Hepatocyte (in vitro differentiated cells): ENCODE data around the gene SOS2. TPM values are rescaled to one million over a fixed set of nuclear protein-coding genes. Genes with fewer than 3 reads are reported as not detected.

ENCODE experiments used
- DNase-seq: peaks from one replicate; pipeline ENCODE4 v3.0.0-alpha.2; 2016; ENCODE audit warnings: low spot score
- H2AFZ ChIP-seq: fragments of 200-600 bp; sonication (generic); 2 replicates; pipeline ENCODE4 v1.6.0; 2016; ENCODE audit warnings: antibody characterized with exemption, mild to moderate bottlenecking
- H3K27ac ChIP-seq: fragments of 200-600 bp; sonication (generic); 2 replicates; pipeline ENCODE4 v1.5.1; 2016; ENCODE audit warnings: mild to moderate bottlenecking
- H3K27me3 ChIP-seq: fragments of 200-600 bp; sonication (generic); 2 replicates; pipeline ENCODE4 v1.6.1; 2016
- H3K36me3 ChIP-seq: fragments of 200-600 bp; sonication (generic); replicated peaks from 2 replicates; pipeline ENCODE4 v1.5.1; 2016; ENCODE audit warnings: low read depth; ENCODE audit not compliant: insufficient read depth
- H3K4me1 ChIP-seq: fragments of 200-600 bp; sonication (generic); 2 replicates; pipeline ENCODE4 v1.5.1; 2016; ENCODE audit warnings: mild to moderate bottlenecking, moderate library complexity; ENCODE audit not compliant: insufficient read depth
- H3K4me2 ChIP-seq: fragments of 200-600 bp; sonication (generic); 2 replicates; pipeline ENCODE4 v1.6.0; 2016
- H3K4me3 ChIP-seq: fragments of 200-600 bp; sonication (generic); 2 replicates; pipeline ENCODE4 v1.5.1; 2016; ENCODE audit warnings: mild to moderate bottlenecking
- H3K79me2 ChIP-seq: fragments of 200-600 bp; sonication (generic); 2 replicates; pipeline ENCODE4 v1.6.0; 2017; ENCODE audit warnings: mild to moderate bottlenecking
- H3K9me2 ChIP-seq: fragments of 200-600 bp; sonication (generic); replicated peaks from 2 replicates; pipeline ENCODE4 v1.6.0; 2017; ENCODE audit warnings: mild to moderate bottlenecking; ENCODE audit not compliant: insufficient read depth
- H3K9me3 ChIP-seq: fragments of 200-600 bp; sonication (generic); 2 replicates; pipeline ENCODE4 v1.5.1; 2016; ENCODE audit warnings: low read depth, mild to moderate bottlenecking
- H4K20me1 ChIP-seq: fragments of 200-600 bp; sonication (generic); 2 replicates; pipeline ENCODE4 v1.6.0; 2016; ENCODE audit warnings: mild to moderate bottlenecking; ENCODE audit not compliant: insufficient read depth, poor library complexity, severe bottlenecking
- EZH2 ChIP-seq: fragments of 200-600 bp; sonication (generic); IDR thresholded peaks from 2 replicates; pipeline ENCODE4 v1.6.1; 2016; ENCODE audit warnings: antibody characterized with exemption, mild to moderate bottlenecking, borderline replicate concordance
- EZH2phosphoT487 ChIP-seq: fragments of 200-600 bp; sonication (generic); IDR thresholded peaks from one replicate; pipeline ENCODE4 v1.6.1; 2018; ENCODE audit warnings: antibody characterized with exemption, mild to moderate bottlenecking, low read depth, moderate library complexity; ENCODE audit not compliant: unreplicated experiment, severe bottlenecking
- WGBS: methylation state at CpG from one replicate; pipeline ENCODE4 v1.1.6; 2016; ENCODE audit warnings: low lambda C conversion rate; ENCODE audit errors: missing lambda C conversion rate; 5-methylcytosine and 5-hydroxymethylcytosine counted together
- polyA plus RNA-seq: library from polyadenylated mRNA; unstranded; fragments of >200 nt; fragmentation: Nextera tagmentation; extraction: Ambion mirVana; gene quantifications from 2 replicates; pipeline ENCODE4 v1.2.1, GENCODE V29; 2016
- total RNA-seq: library from RNA; depleted of rRNA; stranded (reverse); fragments of >200 nt; gene quantifications from 2 replicates; pipeline ENCODE4 v1.2.3, GENCODE V29; 2014
- TF ChIP-seq, protein P1 (sequence below): fragments of 200-600 bp; sonication (generic); IDR thresholded peaks from 2 replicates; pipeline ENCODE4 v1.5.1; 2016; ENCODE audit warnings: antibody characterized with exemption, mild to moderate bottlenecking; ENCODE audit not compliant: poor library complexity

Gene SOS2
- total and polyA plus RNA-seq, 2 experiments from 2014 or later = 12.9 to 28.7 TPM

DNA sequence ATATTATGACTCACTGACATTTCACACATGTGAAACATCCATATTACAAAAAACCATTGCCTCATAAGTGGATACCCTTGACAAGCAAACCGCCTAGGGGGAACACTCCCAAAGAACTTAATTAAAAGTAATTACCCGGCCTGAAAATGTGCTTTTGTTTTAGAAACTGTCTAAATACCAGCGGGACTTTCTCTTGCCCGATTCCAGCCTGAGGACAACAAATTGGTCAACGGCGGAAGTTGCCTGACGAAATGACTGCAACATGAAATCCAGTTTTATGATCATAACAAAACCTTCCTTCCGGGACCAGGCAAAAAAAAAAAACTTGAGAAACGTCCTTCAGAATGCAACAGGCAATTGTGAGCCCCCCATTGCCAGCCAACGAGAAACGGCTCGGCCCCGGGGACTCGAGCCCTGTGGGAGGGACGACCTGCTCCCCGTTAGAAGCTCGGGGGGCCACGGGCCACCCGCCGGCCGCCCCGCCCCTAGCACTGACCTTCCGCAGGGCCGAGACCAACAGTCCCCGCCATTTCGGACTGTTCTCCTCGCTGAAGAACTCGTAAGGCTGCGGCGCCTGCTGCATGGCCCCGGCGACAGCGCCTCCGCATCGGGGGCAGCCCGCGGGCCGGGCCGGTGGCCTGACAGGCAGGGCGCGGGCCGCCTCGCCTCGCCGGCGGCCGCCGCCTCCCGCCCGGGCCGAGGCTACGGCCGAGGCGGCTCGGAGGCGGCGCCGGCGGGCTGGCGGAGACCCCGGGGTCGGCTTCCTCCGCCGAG is 490 bp downstream of the SOS2 start:
- under 1% methylated on average over 37 of the region's 64 CpGs for WGBS
- Histone ChIP-seq H2AFZ (peak overlapping the region; percentile 76), H3K79me2 (peaks cover 48% of the 10 kb centered on the region)

DNA sequence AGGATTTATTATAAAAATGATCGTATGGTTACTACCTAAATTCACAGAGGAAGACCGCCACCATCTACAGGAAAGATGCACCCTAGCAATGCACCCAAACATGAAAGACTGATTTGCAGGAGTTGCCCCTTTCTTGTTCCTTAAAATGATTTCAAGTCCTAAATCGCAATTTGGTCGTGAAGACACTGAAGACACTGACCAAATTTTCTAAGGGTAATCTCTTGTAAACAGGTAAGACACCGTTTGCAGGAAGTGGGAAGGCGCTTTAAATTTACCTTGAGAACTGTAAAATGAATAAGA is 1.0 kb downstream of the SOS2 start:
- peaks cover 35% of the 10 kb centered on the region for H4K20me1 ChIP-seq
- no peaks in the 10 kb centered on the region for H3K9me2 ChIP-seq
- H3K36me3 ChIP-seq = no peaks in the 10 kb centered on the region
- H2AFZ ChIP-seq = no peak overlapping the region
- no peak for TF ChIP-seq EZH2
- no peak for TF ChIP-seq EZH2phosphoT487
- TF ChIP-seq, protein P1, sequence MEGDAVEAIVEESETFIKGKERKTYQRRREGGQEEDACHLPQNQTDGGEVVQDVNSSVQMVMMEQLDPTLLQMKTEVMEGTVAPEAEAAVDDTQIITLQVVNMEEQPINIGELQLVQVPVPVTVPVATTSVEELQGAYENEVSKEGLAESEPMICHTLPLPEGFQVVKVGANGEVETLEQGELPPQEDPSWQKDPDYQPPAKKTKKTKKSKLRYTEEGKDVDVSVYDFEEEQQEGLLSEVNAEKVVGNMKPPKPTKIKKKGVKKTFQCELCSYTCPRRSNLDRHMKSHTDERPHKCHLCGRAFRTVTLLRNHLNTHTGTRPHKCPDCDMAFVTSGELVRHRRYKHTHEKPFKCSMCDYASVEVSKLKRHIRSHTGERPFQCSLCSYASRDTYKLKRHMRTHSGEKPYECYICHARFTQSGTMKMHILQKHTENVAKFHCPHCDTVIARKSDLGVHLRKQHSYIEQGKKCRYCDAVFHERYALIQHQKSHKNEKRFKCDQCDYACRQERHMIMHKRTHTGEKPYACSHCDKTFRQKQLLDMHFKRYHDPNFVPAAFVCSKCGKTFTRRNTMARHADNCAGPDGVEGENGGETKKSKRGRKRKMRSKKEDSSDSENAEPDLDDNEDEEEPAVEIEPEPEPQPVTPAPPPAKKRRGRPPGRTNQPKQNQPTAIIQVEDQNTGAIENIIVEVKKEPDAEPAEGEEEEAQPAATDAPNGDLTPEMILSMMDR = no peak
- peak overlapping the region; percentile 94 for H3K27ac ChIP-seq
- peaks cover 53% of the 10 kb centered on the region for H3K79me2 ChIP-seq
- no peaks in the 10 kb centered on the region for H3K9me3 ChIP-seq
- peaks cover 25% of the 10 kb centered on the region for H3K4me1 ChIP-seq
- DNase-seq = no peak
- H3K4me2 ChIP-seq = peak overlapping the region; percentile 84
- H3K4me3 ChIP-seq = peak overlapping the region; percentile 69
- no peaks in the 10 kb centered on the region for H3K27me3 ChIP-seq
- WGBS = 11% methylated on average over 6 of the region's 6 CpGs

More for the DNA sequence above, 490 bp downstream of the SOS2 start:
- H3K36me3 ChIP-seq = no peaks in the 10 kb centered on the region
- peak overlapping the region; percentile 69 for H3K4me3 ChIP-seq
- peaks cover 19% of the 10 kb centered on the region for H3K4me1 ChIP-seq
- H3K27me3 ChIP-seq = no peaks in the 10 kb centered on the region
- no peaks in the 10 kb centered on the region for H3K9me3 ChIP-seq
- peaks cover 31% of the 10 kb centered on the region for H4K20me1 ChIP-seq
- peak; percentile 69 for DNase-seq
- peak overlapping the region; percentile 84 for H3K4me2 ChIP-seq
- TF ChIP-seq EZH2phosphoT487 (no peak), EZH2 (no peak)
- TF ChIP-seq, protein P1 = no peak
- H3K27ac ChIP-seq = peak overlapping the region; percentile 94
- H3K9me2 ChIP-seq = no peaks in the 10 kb centered on the region

DNA sequence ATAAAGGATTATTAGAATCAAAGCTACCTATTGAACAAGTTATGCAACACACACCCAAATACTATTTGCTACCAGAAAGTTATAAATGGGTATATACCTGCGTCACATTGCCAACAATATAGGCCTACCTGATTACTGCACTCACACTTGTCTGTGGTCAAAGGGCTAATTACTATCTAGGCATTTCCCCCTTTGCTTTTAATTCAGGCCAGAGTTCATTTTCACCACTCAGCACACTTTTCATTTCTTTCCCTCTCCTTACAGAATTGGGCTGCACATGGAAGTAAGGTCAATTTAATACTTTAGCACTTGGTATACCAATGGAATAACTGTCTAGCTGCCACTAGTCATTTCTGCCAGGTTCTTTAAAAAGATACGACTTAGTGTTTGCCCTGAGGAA is 1.7 kb downstream of the SOS2 start:
- TF ChIP-seq, protein P1 = no peak
- TF ChIP-seq EZH2 (no peak), EZH2phosphoT487 (no peak)
- H3K4me2 ChIP-seq = peak overlapping the region; percentile 84
- peak overlapping the region; percentile 69 for H3K4me3 ChIP-seq
- H2AFZ ChIP-seq = no peak overlapping the region
- no peaks in the 10 kb centered on the region for H3K27me3 ChIP-seq
- H4K20me1 ChIP-seq = peaks cover 40% of the 10 kb centered on the region
- DNase-seq = no peak
- no peaks in the 10 kb centered on the region for H3K9me2 ChIP-seq
- H3K27ac ChIP-seq = peak overlapping the region; percentile 94
- no peaks in the 10 kb centered on the region for H3K36me3 ChIP-seq
- 53% methylated on average over 2 of the region's 2 CpGs for WGBS
- H3K9me3 ChIP-seq = no peaks in the 10 kb centered on the region
- H3K79me2 ChIP-seq = peaks cover 60% of the 10 kb centered on the region
- peaks cover 25% of the 10 kb centered on the region for H3K4me1 ChIP-seq

DNA sequence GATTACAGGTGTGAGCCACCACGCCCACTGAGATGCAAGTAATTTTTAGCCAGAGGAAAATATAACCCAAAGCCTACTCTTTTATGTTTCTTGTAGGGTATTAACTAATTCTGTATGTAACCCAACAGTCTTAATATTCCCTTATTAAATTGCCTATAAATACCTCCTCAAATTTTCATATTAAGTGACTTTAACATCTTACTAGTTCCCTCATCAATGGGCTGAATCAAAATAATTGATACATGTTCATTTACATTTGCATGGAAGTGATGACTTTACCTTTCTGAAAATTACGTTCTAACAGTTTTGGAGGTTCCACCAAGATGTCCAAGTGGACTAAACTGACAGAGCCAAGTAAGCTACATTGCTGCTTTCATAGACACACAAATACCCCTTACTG is 3.1 kb downstream of the SOS2 start:
- TF ChIP-seq, protein P1 = no peak
- TF ChIP-seq EZH2phosphoT487 = no peak
- no peak for TF ChIP-seq EZH2
- Histone ChIP-seq H2AFZ (no peak overlapping the region), H3K4me3 (no peak overlapping the region), H4K20me1 (peaks cover 49% of the 10 kb centered on the region), H3K79me2 (peaks cover 74% of the 10 kb centered on the region), H3K27ac (no peak overlapping the region), H3K27me3 (no peaks in the 10 kb centered on the region), H3K4me1 (peaks cover 25% of the 10 kb centered on the region), H3K9me2 (no peaks in the 10 kb centered on the region), H3K4me2 (peak overlapping the region; percentile 84), H3K9me3 (no peaks in the 10 kb centered on the region), H3K36me3 (no peaks in the 10 kb centered on the region)
- 100% methylated on average over 2 of the region's 2 CpGs for WGBS
- no peak for DNase-seq
